ENCODE measurements around the gene LCN9. TPM values are rescaled to one million over a fixed set of nuclear protein-coding genes. Genes with fewer than 3 reads are reported as not detected.
A peak's percentile ranks its signal among the peaks of the same experiment; 100 is the strongest.

LCN9 gene
- total RNA-seq, 1 experiment from 2014 or later, result 0.52 TPM

- Histone ChIP-seq H3K27me3 (ENCODE audit: insufficient read depth, low read length) (no peaks in the 10 kb centered on the region), H3T11ph (ENCODE audit: low read length) (no peak overlapping the region), H4K8ac (replicated peaks; ENCODE audit: insufficient read length, low read depth, low read length) (no peak overlapping the region), H3K27ac (ENCODE audit: insufficient read length, low read depth, low read length) (no peak overlapping the region), H3K4me2 (ENCODE audit: insufficient read depth, insufficient read length, low read length) (no peak overlapping the region), H3K23me2 (ENCODE audit: insufficient read length, low read depth, low read length, poor library complexity, severe bottlenecking) (no peaks in the 10 kb centered on the region), H3K18ac (ENCODE audit: insufficient read length, low read depth, low read length) (no peak overlapping the region), H3K14ac (ENCODE audit: insufficient read depth, low read length) (no peak overlapping the region; the same call in 1 of the 2 replicates), H2BK20ac (ENCODE audit: low read depth, low read length, poor library complexity, severe bottlenecking) (no peak overlapping the region), H3K9ac (ENCODE audit: extremely low read depth, insufficient read length, low read length) (no peak overlapping the region), H3K4me1 (ENCODE audit: insufficient read depth, low read length) (no peaks in the 10 kb centered on the region), H3K79me1 (ENCODE audit: insufficient read depth, low read depth, low read length, poor library complexity, severe bottlenecking) (no peaks in the 10 kb centered on the region), H2AK5ac (ENCODE audit: insufficient read length, low read length) (no peak overlapping the region), H2AFZ (ENCODE audit: low read length) (no peak overlapping the region), H2BK15ac (ENCODE audit: low read depth, low read length) (no peak overlapping the region), H4K5ac (ENCODE audit: insufficient read length, low read depth, low read length) (no peak overlapping the region), H4K20me1 (ENCODE audit: control insufficient read depth, insufficient read depth, insufficient read length) (peaks cover 2% of the 10 kb centered on the region), H3K79me2 (ENCODE audit: insufficient read depth, low read length) (no peaks in the 10 kb centered on the region), H2BK12ac (ENCODE audit: insufficient read length, low read depth, low read length) (no peak overlapping the region), H3K9me3 (ENCODE audit: control insufficient read depth, low read depth, low read length) (peaks cover 7% of the 10 kb centered on the region), H2BK5ac (ENCODE audit: insufficient read length, low read length) (no peak overlapping the region), H4K91ac (ENCODE audit: insufficient read length, low read depth, low read length) (no peak overlapping the region), H2BK120ac (ENCODE audit: low read depth, low read length, poor library complexity, severe bottlenecking) (no peak overlapping the region), H3K56ac (ENCODE audit: insufficient read length, low read depth, low read length) (no peak overlapping the region), H3K23ac (ENCODE audit: insufficient read length, low read depth, low read length) (no peak overlapping the region), H3K4ac (ENCODE audit: low read depth, low read length) (no peak overlapping the region)
- Mint-ChIP-seq H3K36me3 (ENCODE audit: insufficient read depth in 1 of 3, low read depth in 3 of 3) (peaks cover 7 to 22% (median 8%) of the 10 kb centered on the region in 3 experiments), H3K9me3 (peaks cover 11% of the 10 kb centered on the region in 2 experiments), H3K4me3 (no peak overlapping the region), H3K27ac (no peak overlapping the region), H3K27me3 (ENCODE audit: low read depth) (peaks cover 2% of the 10 kb centered on the region), H3K4me1 (peaks cover 9 to 14% of the 10 kb centered on the region in 2 experiments)
- no CpG with 5 or more reads among the region's 10 CpGs for WGBS (ENCODE audit: extremely low coverage, insufficient read length, low lambda C conversion rate)
- peak; percentile 16 for DNase-seq
- TF ChIP-seq, protein P1, sequence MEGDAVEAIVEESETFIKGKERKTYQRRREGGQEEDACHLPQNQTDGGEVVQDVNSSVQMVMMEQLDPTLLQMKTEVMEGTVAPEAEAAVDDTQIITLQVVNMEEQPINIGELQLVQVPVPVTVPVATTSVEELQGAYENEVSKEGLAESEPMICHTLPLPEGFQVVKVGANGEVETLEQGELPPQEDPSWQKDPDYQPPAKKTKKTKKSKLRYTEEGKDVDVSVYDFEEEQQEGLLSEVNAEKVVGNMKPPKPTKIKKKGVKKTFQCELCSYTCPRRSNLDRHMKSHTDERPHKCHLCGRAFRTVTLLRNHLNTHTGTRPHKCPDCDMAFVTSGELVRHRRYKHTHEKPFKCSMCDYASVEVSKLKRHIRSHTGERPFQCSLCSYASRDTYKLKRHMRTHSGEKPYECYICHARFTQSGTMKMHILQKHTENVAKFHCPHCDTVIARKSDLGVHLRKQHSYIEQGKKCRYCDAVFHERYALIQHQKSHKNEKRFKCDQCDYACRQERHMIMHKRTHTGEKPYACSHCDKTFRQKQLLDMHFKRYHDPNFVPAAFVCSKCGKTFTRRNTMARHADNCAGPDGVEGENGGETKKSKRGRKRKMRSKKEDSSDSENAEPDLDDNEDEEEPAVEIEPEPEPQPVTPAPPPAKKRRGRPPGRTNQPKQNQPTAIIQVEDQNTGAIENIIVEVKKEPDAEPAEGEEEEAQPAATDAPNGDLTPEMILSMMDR (conservative IDR thresholded peaks at IDR 0.05), result no peak
Measured at GRCh38 chr9:135664266-135664665, 1.2 kb downstream of the LCN9 start.
